DND-41 (cell line): ENCODE results near the gene ALKBH5.

ENCODE experiments used
- ATAC-seq: fragments of 200-7000 bp; cut with Tn5 transposase; 3 replicates; pipeline ENCODE4 v1.9.1; 2021; ENCODE audit warnings: low read depth; ENCODE audit not compliant: insufficient read depth
- DNase-seq: peaks from one replicate; pipeline ENCODE4 v3.0.0-alpha.2; 2020
- H2AFZ ChIP-seq: 2 replicates; pipeline ENCODE4 v1.6.0; 2012; ENCODE audit warnings: low read depth, low read length
- H3K27ac ChIP-seq: 2 replicates; pipeline ENCODE4 v1.5.1; 2012; ENCODE audit warnings: low read length, inconsistent platforms
- H3K27me3 ChIP-seq: fragments of 200-600 bp; sonication (generic); 2 replicates; pipeline ENCODE4 v1.6.0; 2012; ENCODE audit warnings: low read length, mild to moderate bottlenecking, inconsistent platforms; ENCODE audit not compliant: insufficient read depth, poor library complexity
- H3K36me3 ChIP-seq: 2 replicates; pipeline ENCODE4 v1.5.1; 2012; ENCODE audit warnings: low read length, inconsistent platforms; ENCODE audit not compliant: insufficient read depth
- H3K4me1 ChIP-seq: 2 replicates; pipeline ENCODE4 v1.5.1; 2012; ENCODE audit warnings: mild to moderate bottlenecking, low read length; ENCODE audit not compliant: insufficient read depth
- H3K4me2 ChIP-seq: 2 replicates; pipeline ENCODE4 v1.6.0; 2012; ENCODE audit warnings: mild to moderate bottlenecking, moderate library complexity, low read length, inconsistent platforms; ENCODE audit not compliant: insufficient read depth
- H3K4me3 ChIP-seq, 2 experiments: fragments of 200-600 bp in 1 of 2; shearing (Covaris generic) in 1 of 2; 2 replicates each; pipeline ENCODE4 v1.5.1; 2012 to 2016; ENCODE audit warnings: inconsistent platforms in 2 of 2, low read length in 2 of 2, mild to moderate bottlenecking in 2 of 2, low read depth in 1 of 2, moderate library complexity in 1 of 2
- H3K79me2 ChIP-seq: 2 replicates; pipeline ENCODE4 v1.6.0; 2012; ENCODE audit warnings: low read length, inconsistent platforms; ENCODE audit not compliant: insufficient read depth
- H3K9ac ChIP-seq: 2 replicates; pipeline ENCODE4 v1.6.0; 2012; ENCODE audit warnings: low read depth, mild to moderate bottlenecking, inconsistent platforms, low read length, moderate library complexity
- H3K9me3 ChIP-seq: 2 replicates; pipeline ENCODE4 v1.5.1; 2012; ENCODE audit warnings: low read length, moderate library complexity, mild to moderate bottlenecking, inconsistent platforms; ENCODE audit not compliant: insufficient read depth, severe bottlenecking
- H4K20me1 ChIP-seq: 2 replicates; pipeline ENCODE4 v1.6.0; 2012; ENCODE audit warnings: low read length; ENCODE audit not compliant: insufficient read depth
- CTCF ChIP-seq: IDR thresholded peaks from 2 replicates; pipeline ENCODE4 v1.5.1; 2012; ENCODE audit warnings: borderline replicate concordance, low read length, moderate library complexity, mild to moderate bottlenecking; ENCODE audit not compliant: poor library complexity, severe bottlenecking; ENCODE audit errors: extremely low read depth
- EZH2 ChIP-seq: IDR thresholded peaks from 3 replicates; pipeline ENCODE4 v1.6.1; 2012; ENCODE audit warnings: borderline replicate concordance, low read depth, mild to moderate bottlenecking, moderate library complexity, low read length, inconsistent platforms; ENCODE audit not compliant: severe bottlenecking

The ALKBH5 gene

DNA sequence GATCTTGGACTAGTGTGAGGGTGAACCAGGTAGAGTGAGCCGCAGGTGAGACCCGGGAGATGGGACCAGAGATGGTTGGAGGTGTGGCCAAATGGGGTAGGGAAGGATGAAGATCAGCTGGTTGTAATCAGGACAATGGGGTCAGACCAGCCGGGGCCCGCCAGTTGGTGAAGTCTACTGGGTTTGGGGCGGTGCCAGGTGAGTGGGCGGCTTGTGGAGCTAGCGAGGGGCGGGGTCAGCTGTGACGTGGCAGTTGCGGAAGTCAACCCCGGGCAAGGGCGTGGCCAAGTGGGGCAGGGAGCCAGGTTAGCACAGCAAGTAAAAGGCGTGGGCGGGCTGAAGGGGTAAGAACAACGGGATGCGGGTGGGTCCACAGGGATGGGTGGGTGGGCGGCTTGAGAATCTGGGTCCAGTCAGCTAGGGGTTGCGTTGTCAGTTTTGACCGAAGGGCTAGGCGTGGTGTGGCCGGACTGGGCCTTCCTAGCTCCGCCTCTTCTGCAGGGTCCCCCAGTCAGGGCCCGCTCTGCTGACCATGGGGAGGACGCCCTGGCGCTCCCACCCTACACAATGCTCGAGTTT, 25.5 kb upstream of the ALKBH5 start:
- Histone ChIP-seq H3K27me3 (no peaks in the 10 kb centered on the region), H3K36me3 (no peaks in the 10 kb centered on the region), H3K4me2 (no peak overlapping the region), H3K4me3 (no peak overlapping the region), H3K9me3 (no peaks in the 10 kb centered on the region), H3K9ac (no peak overlapping the region), H2AFZ (no peak overlapping the region), H3K27ac (no peak overlapping the region), H3K4me1 (no peaks in the 10 kb centered on the region), H3K79me2 (no peaks in the 10 kb centered on the region), H4K20me1 (no peaks in the 10 kb centered on the region; the same call in 1 of the 2 replicates)
- no peak for DNase-seq
- TF ChIP-seq EZH2 = no peak
- no peak for TF ChIP-seq CTCF
- no peak for ATAC-seq

DNA sequence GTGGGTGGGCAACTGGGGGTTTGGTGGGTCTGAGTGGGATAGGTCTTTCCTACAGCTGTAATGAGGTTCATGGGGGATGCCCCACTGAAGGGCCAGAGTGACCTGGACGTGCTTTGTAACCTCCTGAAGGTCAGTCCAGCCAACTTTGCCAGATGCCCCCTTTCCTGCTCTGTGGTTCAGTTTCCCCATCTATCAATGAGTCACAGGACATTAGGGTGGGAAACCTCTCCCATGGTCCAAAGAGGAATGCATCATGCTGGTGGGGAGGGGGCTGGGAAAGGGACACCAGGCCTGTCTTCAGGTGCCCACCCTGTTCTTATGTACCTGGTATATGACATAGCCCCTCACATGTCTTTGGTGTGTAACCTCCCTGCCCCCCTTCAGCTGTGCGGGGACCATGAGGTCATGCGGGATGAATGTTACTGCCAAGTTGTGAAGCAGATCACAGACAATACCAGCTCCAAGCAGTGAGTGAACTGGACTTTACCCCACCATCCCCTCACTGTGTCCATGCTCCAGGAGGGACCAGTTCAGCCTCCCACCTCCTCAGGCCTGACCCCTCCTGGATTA, 24.0 kb upstream of the ALKBH5 start:
- Histone ChIP-seq H3K4me3 (no peak overlapping the region), H4K20me1 (no peaks in the 10 kb centered on the region; the same call in 1 of the 2 replicates), H3K4me2 (no peak overlapping the region), H3K79me2 (no peaks in the 10 kb centered on the region), H3K27ac (no peak overlapping the region), H3K9ac (no peak overlapping the region), H3K27me3 (no peaks in the 10 kb centered on the region), H3K36me3 (no peaks in the 10 kb centered on the region), H3K4me1 (no peaks in the 10 kb centered on the region), H2AFZ (no peak overlapping the region), H3K9me3 (no peaks in the 10 kb centered on the region)
- TF ChIP-seq EZH2 = no peak
- TF ChIP-seq CTCF = no peak
- ATAC-seq (no peak), DNase-seq (no peak)

GRCh38 chr17:18160128-18160856, 23.3 kb upstream of the ALKBH5 start:
- no peaks in the 10 kb centered on the region for H4K20me1 ChIP-seq
- TF ChIP-seq CTCF = no peak
- no peak for TF ChIP-seq EZH2
- no peak for ATAC-seq
- H3K4me3 ChIP-seq = no peak overlapping the region
- H2AFZ ChIP-seq = no peak overlapping the region
- H3K27me3 ChIP-seq = no peaks in the 10 kb centered on the region
- no peaks in the 10 kb centered on the region for H3K79me2 ChIP-seq
- no peaks in the 10 kb centered on the region for H3K4me1 ChIP-seq
- H3K9me3 ChIP-seq = no peaks in the 10 kb centered on the region
- H3K9ac ChIP-seq = no peak overlapping the region
- no peak for DNase-seq
- H3K27ac ChIP-seq = no peak overlapping the region
- no peaks in the 10 kb centered on the region for H3K36me3 ChIP-seq
- no peak overlapping the region for H3K4me2 ChIP-seq
